Suppressor macrophage (primary cell): ENCODE data around the gene GMPR.

Source experiments
- DNase-seq, 4 experiments: peaks; one replicate each; pipeline ENCODE4 v3.0.0-alpha.2; 2020 to 2022

GMPR gene

GRCh38 chr6:16274483-16274882 is 36.1 kb downstream of the GMPR start:
- DNase-seq: no peak

- DNase-seq: no peak
Measured at GRCh38 chr6:16274885-16275589, 36.6 kb downstream of the GMPR start.

GRCh38 chr6:16277101-16277981 is 39.0 kb downstream of the GMPR start:
- DNase-seq: peak; percentile 45 to 75 (median 72)

GRCh38 chr6:16278048-16278724 is 39.8 kb downstream of the GMPR start:
- DNase-seq: no peak

- no peak for DNase-seq
Measured at GRCh38 chr6:16278750-16279149, 40.4 kb downstream of the GMPR start.

- peak in 3 of 4 experiments; percentile 39 to 51 (median 47) for DNase-seq
Measured at GRCh38 chr6:16279243-16279642, 40.9 kb downstream of the GMPR start.

GRCh38 chr6:16282370-16282769 is 44.0 kb downstream of the GMPR start:
- DNase-seq: no peak

GRCh38 chr6:16284472-16284871 is 46.1 kb downstream of the GMPR start:
- DNase-seq: no peak

GRCh38 chr6:16285467-16286150 is 47.2 kb downstream of the GMPR start:
- DNase-seq: no peak

- peak; percentile 29 to 61 (median 38) for DNase-seq
Measured at GRCh38 chr6:16286151-16286522, 47.8 kb downstream of the GMPR start.

- no peak for DNase-seq
Measured at GRCh38 chr6:16288163-16288562, 49.8 kb downstream of the GMPR start.

GRCh38 chr6:16291739-16292138 is 53.4 kb downstream of the GMPR start:
- no peak for DNase-seq

- DNase-seq: no peak
Measured at GRCh38 chr6:16292432-16292831, 54.0 kb downstream of the GMPR start.

- DNase-seq: no peak
Measured at GRCh38 chr6:16292942-16293341, 54.6 kb downstream of the GMPR start.

GRCh38 chr6:16294371-16294770 is 56.0 kb downstream of the GMPR start:
- DNase-seq: no peak

GRCh38 chr6:16295060-16295459 is 56.7 kb downstream of the GMPR start:
- no peak for DNase-seq

- DNase-seq: no peak
Measured at GRCh38 chr6:16295471-16295870, 57.1 kb downstream of the GMPR start.

GRCh38 chr6:16296061-16296670 is 57.8 kb downstream of the GMPR start:
- no peak for DNase-seq

- no peak for DNase-seq
Measured at GRCh38 chr6:16299861-16300260, 61.5 kb downstream of the GMPR start.

GRCh38 chr6:16301511-16301910 is 63.1 kb downstream of the GMPR start:
- no peak for DNase-seq

GRCh38 chr6:16302721-16303552 is 64.5 kb downstream of the GMPR start:
- no peak for DNase-seq
